ENCODE measurements around the gene PLTP. TPM values are rescaled to one million over a fixed set of nuclear protein-coding genes. Genes with fewer than 3 reads are reported as not detected.

Gene PLTP
- polyA plus RNA-seq, 1 donor from 2014 or later, result 7.0 TPM

GRCh38 chr20:45866454-45866853 lies 45.5 kb downstream of the PLTP start:
- no peak overlapping the region for H3K9ac ChIP-seq (ENCODE audit: low read length)
- no peaks in the 10 kb centered on the region for H3K36me3 ChIP-seq (ENCODE audit: insufficient read depth, low read length)
- H3K4me3 ChIP-seq (ENCODE audit: low read length), result no peak overlapping the region
- H3K79me2 ChIP-seq (replicated peaks; ENCODE audit: insufficient read depth, low read length), result no peaks in the 10 kb centered on the region
- H3K27ac ChIP-seq (ENCODE audit: low read length), result no peak overlapping the region
- no peaks in the 10 kb centered on the region for H3K27me3 ChIP-seq (ENCODE audit: insufficient read depth, low read depth, low read length)
- H3F3A ChIP-seq (ENCODE audit: insufficient read depth, low read length, poor library complexity, severe bottlenecking), result no peaks in the 10 kb centered on the region
- no peak for TF ChIP-seq EZH2 (IDR thresholded peaks at IDR 0.05; ENCODE audit: borderline replicate concordance, insufficient read depth, low read length, poor library complexity, severe bottlenecking)
- TF ChIP-seq RAD21 (conservative IDR thresholded peaks at IDR 0.05), result no peak
- TF ChIP-seq, protein P1, sequence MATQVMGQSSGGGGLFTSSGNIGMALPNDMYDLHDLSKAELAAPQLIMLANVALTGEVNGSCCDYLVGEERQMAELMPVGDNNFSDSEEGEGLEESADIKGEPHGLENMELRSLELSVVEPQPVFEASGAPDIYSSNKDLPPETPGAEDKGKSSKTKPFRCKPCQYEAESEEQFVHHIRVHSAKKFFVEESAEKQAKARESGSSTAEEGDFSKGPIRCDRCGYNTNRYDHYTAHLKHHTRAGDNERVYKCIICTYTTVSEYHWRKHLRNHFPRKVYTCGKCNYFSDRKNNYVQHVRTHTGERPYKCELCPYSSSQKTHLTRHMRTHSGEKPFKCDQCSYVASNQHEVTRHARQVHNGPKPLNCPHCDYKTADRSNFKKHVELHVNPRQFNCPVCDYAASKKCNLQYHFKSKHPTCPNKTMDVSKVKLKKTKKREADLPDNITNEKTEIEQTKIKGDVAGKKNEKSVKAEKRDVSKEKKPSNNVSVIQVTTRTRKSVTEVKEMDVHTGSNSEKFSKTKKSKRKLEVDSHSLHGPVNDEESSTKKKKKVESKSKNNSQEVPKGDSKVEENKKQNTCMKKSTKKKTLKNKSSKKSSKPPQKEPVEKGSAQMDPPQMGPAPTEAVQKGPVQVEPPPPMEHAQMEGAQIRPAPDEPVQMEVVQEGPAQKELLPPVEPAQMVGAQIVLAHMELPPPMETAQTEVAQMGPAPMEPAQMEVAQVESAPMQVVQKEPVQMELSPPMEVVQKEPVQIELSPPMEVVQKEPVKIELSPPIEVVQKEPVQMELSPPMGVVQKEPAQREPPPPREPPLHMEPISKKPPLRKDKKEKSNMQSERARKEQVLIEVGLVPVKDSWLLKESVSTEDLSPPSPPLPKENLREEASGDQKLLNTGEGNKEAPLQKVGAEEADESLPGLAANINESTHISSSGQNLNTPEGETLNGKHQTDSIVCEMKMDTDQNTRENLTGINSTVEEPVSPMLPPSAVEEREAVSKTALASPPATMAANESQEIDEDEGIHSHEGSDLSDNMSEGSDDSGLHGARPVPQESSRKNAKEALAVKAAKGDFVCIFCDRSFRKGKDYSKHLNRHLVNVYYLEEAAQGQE (IDR thresholded peaks at IDR 0.05; ENCODE audit: borderline replicate concordance), result no peak
- TF ChIP-seq TAF1 (IDR thresholded peaks at IDR 0.05; ENCODE audit: low read depth), result no peak
- no peak for TF ChIP-seq POLR2AphosphoS5 (IDR thresholded peaks at IDR 0.05)
- no peak for TF ChIP-seq CTCF (IDR thresholded peaks at IDR 0.05; ENCODE audit: poor library complexity, severe bottlenecking)
- no peak for TF ChIP-seq SMC3 (conservative IDR thresholded peaks at IDR 0.05; ENCODE audit: poor library complexity)
- no peak for TF ChIP-seq EP300 (conservative IDR thresholded peaks at IDR 0.05; ENCODE audit: poor library complexity, severe bottlenecking)
- TF ChIP-seq MXI1 (conservative IDR thresholded peaks at IDR 0.05; ENCODE audit: poor library complexity, severe bottlenecking), result no peak
- no peak overlapping the region for H3K4me2 ChIP-seq (ENCODE audit: low read length)
- no peaks in the 10 kb centered on the region for H3K9me2 ChIP-seq (ENCODE audit: insufficient read depth, low read length)
- no peak overlapping the region for H2AFZ ChIP-seq (ENCODE audit: low read depth, low read length)
- no peaks in the 10 kb centered on the region for H4K20me1 ChIP-seq (ENCODE audit: insufficient read depth)
- H3K9me3 ChIP-seq (ENCODE audit: low read length), result no peaks in the 10 kb centered on the region

- Histone ChIP-seq H2AFZ (ENCODE audit: low read depth, low read length) (no peak overlapping the region), H3K9ac (ENCODE audit: low read length) (no peak overlapping the region), H3K4me3 (ENCODE audit: low read length) (no peak overlapping the region), H3F3A (ENCODE audit: insufficient read depth, low read length, poor library complexity, severe bottlenecking) (no peaks in the 10 kb centered on the region), H3K4me2 (ENCODE audit: low read length) (no peak overlapping the region), H3K27me3 (ENCODE audit: insufficient read depth, low read depth, low read length) (no peaks in the 10 kb centered on the region), H3K9me3 (ENCODE audit: low read length) (no peaks in the 10 kb centered on the region), H3K9me2 (ENCODE audit: insufficient read depth, low read length) (no peaks in the 10 kb centered on the region), H3K27ac (ENCODE audit: low read length) (no peak overlapping the region), H3K36me3 (ENCODE audit: insufficient read depth, low read length) (no peaks in the 10 kb centered on the region), H3K79me2 (replicated peaks; ENCODE audit: insufficient read depth, low read length) (peaks cover 5% of the 10 kb centered on the region), H4K20me1 (ENCODE audit: insufficient read depth) (no peaks in the 10 kb centered on the region)
- TF ChIP-seq CTCF (IDR thresholded peaks at IDR 0.05; ENCODE audit: poor library complexity, severe bottlenecking) (no peak), MXI1 (conservative IDR thresholded peaks at IDR 0.05; ENCODE audit: poor library complexity, severe bottlenecking) (no peak), RAD21 (conservative IDR thresholded peaks at IDR 0.05) (no peak), EP300 (conservative IDR thresholded peaks at IDR 0.05; ENCODE audit: poor library complexity, severe bottlenecking) (no peak), EZH2 (IDR thresholded peaks at IDR 0.05; ENCODE audit: borderline replicate concordance, insufficient read depth, low read length, poor library complexity, severe bottlenecking) (no peak), SMC3 (conservative IDR thresholded peaks at IDR 0.05; ENCODE audit: poor library complexity) (no peak), POLR2AphosphoS5 (IDR thresholded peaks at IDR 0.05) (no peak), TAF1 (IDR thresholded peaks at IDR 0.05; ENCODE audit: low read depth) (no peak)
- TF ChIP-seq, protein P1 (IDR thresholded peaks at IDR 0.05; ENCODE audit: borderline replicate concordance), result no peak
Observed at GRCh38 chr20:45863543-45864470, 48.1 kb downstream of the PLTP start.

Data from neural cell (in vitro differentiated cells).